ENCODE results near the gene AGPAT4.

Gene AGPAT4

GRCh38 chr6:161266513-161267230 lies 7.2 kb downstream of the AGPAT4 start:
- no peaks in the 10 kb centered on the region for H3K36me3 ChIP-seq (ENCODE audit: control insufficient read depth, insufficient read depth, low read length)
- H2BK15ac ChIP-seq (replicated peaks; ENCODE audit: low read depth), result no peak overlapping the region
- no CpG with 5 or more reads among the region's 9 CpGs for WGBS (ENCODE audit: extremely low coverage, insufficient coverage, low lambda C conversion rate)

GRCh38 chr6:161265975-161266374 lies 7.9 kb downstream of the AGPAT4 start:
- Histone ChIP-seq H3K18ac (ENCODE audit: low read length) (no peak overlapping the region), H3K9ac (ENCODE audit: low read length) (no peak overlapping the region), H3K4me3 (ENCODE audit: low read length) (no peak overlapping the region), H3K79me2 (ENCODE audit: control insufficient read depth, insufficient read depth, low read length) (peaks cover 56% of the 10 kb centered on the region), H3K4me1 (ENCODE audit: control insufficient read depth, low read depth, low read length) (peaks cover 5% of the 10 kb centered on the region), H3K27ac (ENCODE audit: low read depth, low read length) (no peak overlapping the region), H3K4me2 (ENCODE audit: low read length) (no peak overlapping the region), H2BK5ac (ENCODE audit: low read length) (no peak overlapping the region), H2BK15ac (replicated peaks; ENCODE audit: low read depth) (no peak overlapping the region), H3K79me1 (ENCODE audit: low read length) (peaks cover 37% of the 10 kb centered on the region), H3K23ac (ENCODE audit: low read length) (no peak overlapping the region), H2AK5ac (ENCODE audit: low read length) (no peak overlapping the region), H2BK120ac (ENCODE audit: low read depth, low read length) (no peak overlapping the region), H3K27me3 (ENCODE audit: insufficient read depth, low read length, poor library complexity) (no peaks in the 10 kb centered on the region), H4K5ac (ENCODE audit: low read length) (no peak overlapping the region), H4K8ac (ENCODE audit: low read depth, low read length) (no peak overlapping the region), H3K36me3 (ENCODE audit: control insufficient read depth, insufficient read depth, low read length) (no peaks in the 10 kb centered on the region), H3K4ac (ENCODE audit: low read depth, low read length) (no peak overlapping the region), H3K56ac (ENCODE audit: low read length) (no peak overlapping the region)
- WGBS (ENCODE audit: extremely low coverage, insufficient coverage, low lambda C conversion rate), result no CpG with 5 or more reads among the region's 7 CpGs
- peak; percentile 69 for DNase-seq

More at GRCh38 chr6:161266513-161267230, 7.2 kb downstream of the AGPAT4 start:
- Histone ChIP-seq H3K4me1 (ENCODE audit: control insufficient read depth, low read depth, low read length) (peaks cover 12% of the 10 kb centered on the region), H3K4me3 (ENCODE audit: low read length) (no peak overlapping the region), H3K9ac (ENCODE audit: low read length) (no peak overlapping the region), H3K27ac (ENCODE audit: low read depth, low read length) (no peak overlapping the region), H3K23ac (ENCODE audit: low read length) (no peak overlapping the region), H3K4me2 (ENCODE audit: low read length) (no peak overlapping the region), H3K56ac (ENCODE audit: low read length) (no peak overlapping the region), H3K18ac (ENCODE audit: low read length) (no peak overlapping the region), H2AK5ac (ENCODE audit: low read length) (no peak overlapping the region), H3K27me3 (ENCODE audit: insufficient read depth, low read length, poor library complexity) (no peaks in the 10 kb centered on the region), H2BK5ac (ENCODE audit: low read length) (no peak overlapping the region), H2BK120ac (ENCODE audit: low read depth, low read length) (no peak overlapping the region), H3K4ac (ENCODE audit: low read depth, low read length) (no peak overlapping the region), H4K8ac (ENCODE audit: low read depth, low read length) (no peak overlapping the region), H3K79me1 (ENCODE audit: low read length) (peaks cover 36% of the 10 kb centered on the region), H4K5ac (ENCODE audit: low read length) (no peak overlapping the region), H3K79me2 (ENCODE audit: control insufficient read depth, insufficient read depth, low read length) (peaks cover 58% of the 10 kb centered on the region)
- DNase-seq, result no peak

GRCh38 chr6:161265554-161265953 lies 8.3 kb downstream of the AGPAT4 start:
- no peak overlapping the region for H3K23ac ChIP-seq (ENCODE audit: low read length)
- no peak overlapping the region for H3K4ac ChIP-seq (ENCODE audit: low read depth, low read length)
- H3K27me3 ChIP-seq (ENCODE audit: insufficient read depth, low read length, poor library complexity), result no peaks in the 10 kb centered on the region
- DNase-seq, result no peak
- H3K79me1 ChIP-seq (ENCODE audit: low read length), result peaks cover 39% of the 10 kb centered on the region
- no peak overlapping the region for H3K27ac ChIP-seq (ENCODE audit: low read depth, low read length)
- H3K79me2 ChIP-seq (ENCODE audit: control insufficient read depth, insufficient read depth, low read length), result peaks cover 54% of the 10 kb centered on the region
- no peak overlapping the region for H2BK120ac ChIP-seq (ENCODE audit: low read depth, low read length)
- H3K36me3 ChIP-seq (ENCODE audit: control insufficient read depth, insufficient read depth, low read length), result no peaks in the 10 kb centered on the region
- no peak overlapping the region for H3K4me3 ChIP-seq (ENCODE audit: low read length)
- no peak overlapping the region for H4K5ac ChIP-seq (ENCODE audit: low read length)
- H3K4me2 ChIP-seq (ENCODE audit: low read length), result no peak overlapping the region
- no peak overlapping the region for H3K9ac ChIP-seq (ENCODE audit: low read length)
- no peak overlapping the region for H4K8ac ChIP-seq (ENCODE audit: low read depth, low read length)
- no peak overlapping the region for H3K56ac ChIP-seq (ENCODE audit: low read length)
- H2BK5ac ChIP-seq (ENCODE audit: low read length), result no peak overlapping the region
- WGBS (ENCODE audit: extremely low coverage, insufficient coverage, low lambda C conversion rate), result no CpG with 5 or more reads among the region's 6 CpGs
- H2BK15ac ChIP-seq (replicated peaks; ENCODE audit: low read depth), result no peak overlapping the region
- peaks cover 5% of the 10 kb centered on the region for H3K4me1 ChIP-seq (ENCODE audit: control insufficient read depth, low read depth, low read length)
- H3K18ac ChIP-seq (ENCODE audit: low read length), result no peak overlapping the region
- no peak overlapping the region for H2AK5ac ChIP-seq (ENCODE audit: low read length)

- Histone ChIP-seq H4K5ac (ENCODE audit: low read length) (no peak overlapping the region), H2BK15ac (replicated peaks; ENCODE audit: low read depth) (no peak overlapping the region), H3K79me2 (ENCODE audit: control insufficient read depth, insufficient read depth, low read length) (peaks cover 48% of the 10 kb centered on the region), H3K27ac (ENCODE audit: low read depth, low read length) (no peak overlapping the region), H3K18ac (ENCODE audit: low read length) (no peak overlapping the region), H3K27me3 (ENCODE audit: insufficient read depth, low read length, poor library complexity) (no peaks in the 10 kb centered on the region), H3K9ac (ENCODE audit: low read length) (no peak overlapping the region), H2BK120ac (ENCODE audit: low read depth, low read length) (no peak overlapping the region), H3K36me3 (ENCODE audit: control insufficient read depth, insufficient read depth, low read length) (peaks cover 4% of the 10 kb centered on the region), H3K4ac (ENCODE audit: low read depth, low read length) (no peak overlapping the region), H3K4me2 (ENCODE audit: low read length) (no peak overlapping the region), H3K23ac (ENCODE audit: low read length) (no peak overlapping the region), H3K79me1 (ENCODE audit: low read length) (peaks cover 46% of the 10 kb centered on the region), H2AK5ac (ENCODE audit: low read length) (no peak overlapping the region), H4K8ac (ENCODE audit: low read depth, low read length) (no peak overlapping the region), H2BK5ac (ENCODE audit: low read length) (no peak overlapping the region), H3K4me1 (ENCODE audit: control insufficient read depth, low read depth, low read length) (peaks cover 1% of the 10 kb centered on the region), H3K4me3 (ENCODE audit: low read length) (no peak overlapping the region), H3K56ac (ENCODE audit: low read length) (no peak overlapping the region)
- WGBS (ENCODE audit: extremely low coverage, insufficient coverage, low lambda C conversion rate), result no CpG with 5 or more reads among the region's 8 CpGs
- DNase-seq, result no peak
Observed at GRCh38 chr6:161264181-161264580, 9.7 kb downstream of the AGPAT4 start.

GRCh38 chr6:161261816-161262215 lies 12.0 kb downstream of the AGPAT4 start:
- no peaks in the 10 kb centered on the region for H3K4me1 ChIP-seq (ENCODE audit: control insufficient read depth, low read depth, low read length)
- no peak overlapping the region for H2BK15ac ChIP-seq (replicated peaks; ENCODE audit: low read depth)
- H3K36me3 ChIP-seq (ENCODE audit: control insufficient read depth, insufficient read depth, low read length), result peaks cover 4% of the 10 kb centered on the region
- no peak overlapping the region for H3K27ac ChIP-seq (ENCODE audit: low read depth, low read length)
- H3K23ac ChIP-seq (ENCODE audit: low read length), result no peak overlapping the region
- H2AK5ac ChIP-seq (ENCODE audit: low read length), result no peak overlapping the region
- H3K18ac ChIP-seq (ENCODE audit: low read length), result no peak overlapping the region
- H2BK5ac ChIP-seq (ENCODE audit: low read length), result no peak overlapping the region
- no peak overlapping the region for H3K4me2 ChIP-seq (ENCODE audit: low read length)
- no peak overlapping the region for H3K4ac ChIP-seq (ENCODE audit: low read depth, low read length)
- WGBS (ENCODE audit: extremely low coverage, insufficient coverage, low lambda C conversion rate), result no CpG with 5 or more reads among the region's 3 CpGs
- peaks cover 44% of the 10 kb centered on the region for H3K79me1 ChIP-seq (ENCODE audit: low read length)
- no peak overlapping the region for H4K8ac ChIP-seq (ENCODE audit: low read depth, low read length)
- no peak overlapping the region for H3K56ac ChIP-seq (ENCODE audit: low read length)
- H3K9ac ChIP-seq (ENCODE audit: low read length), result no peak overlapping the region
- H4K5ac ChIP-seq (ENCODE audit: low read length), result no peak overlapping the region
- no peak for DNase-seq
- no peaks in the 10 kb centered on the region for H3K27me3 ChIP-seq (ENCODE audit: insufficient read depth, low read length, poor library complexity)
- no peak overlapping the region for H2BK120ac ChIP-seq (ENCODE audit: low read depth, low read length)
- peaks cover 42% of the 10 kb centered on the region for H3K79me2 ChIP-seq (ENCODE audit: control insufficient read depth, insufficient read depth, low read length)
- no peak overlapping the region for H3K4me3 ChIP-seq (ENCODE audit: low read length)

GRCh38 chr6:161261325-161261724 lies 12.5 kb downstream of the AGPAT4 start:
- H3K79me1 ChIP-seq (ENCODE audit: low read length), result peaks cover 44% of the 10 kb centered on the region
- H3K9ac ChIP-seq (ENCODE audit: low read length), result no peak overlapping the region
- no peak overlapping the region for H3K4me3 ChIP-seq (ENCODE audit: low read length)
- H3K56ac ChIP-seq (ENCODE audit: low read length), result no peak overlapping the region
- no peak overlapping the region for H2BK15ac ChIP-seq (replicated peaks; ENCODE audit: low read depth)
- no peak overlapping the region for H3K23ac ChIP-seq (ENCODE audit: low read length)
- peaks cover 43% of the 10 kb centered on the region for H3K79me2 ChIP-seq (ENCODE audit: control insufficient read depth, insufficient read depth, low read length)
- no peak overlapping the region for H2AK5ac ChIP-seq (ENCODE audit: low read length)
- H4K8ac ChIP-seq (ENCODE audit: low read depth, low read length), result no peak overlapping the region
- no peak overlapping the region for H2BK120ac ChIP-seq (ENCODE audit: low read depth, low read length)
- no CpG with 5 or more reads among the region's 8 CpGs for WGBS (ENCODE audit: extremely low coverage, insufficient coverage, low lambda C conversion rate)
- no peak for DNase-seq
- no peak overlapping the region for H3K4ac ChIP-seq (ENCODE audit: low read depth, low read length)
- no peak overlapping the region for H3K27ac ChIP-seq (ENCODE audit: low read depth, low read length)
- H4K5ac ChIP-seq (ENCODE audit: low read length), result no peak overlapping the region
- no peaks in the 10 kb centered on the region for H3K4me1 ChIP-seq (ENCODE audit: control insufficient read depth, low read depth, low read length)
- H3K4me2 ChIP-seq (ENCODE audit: low read length), result no peak overlapping the region
- no peaks in the 10 kb centered on the region for H3K27me3 ChIP-seq (ENCODE audit: insufficient read depth, low read length, poor library complexity)
- H2BK5ac ChIP-seq (ENCODE audit: low read length), result no peak overlapping the region
- peaks cover 4% of the 10 kb centered on the region for H3K36me3 ChIP-seq (ENCODE audit: control insufficient read depth, insufficient read depth, low read length)
- no peak overlapping the region for H3K18ac ChIP-seq (ENCODE audit: low read length)

All from mesendoderm (in vitro differentiated cells).